Esophagus muscularis mucosa (tissue), 3 donors: Measurements from ENCODE around the gene PLIN3.

Experiments used
- POLR2A ChIP-seq: fragments of 450-650 bp; IDR thresholded peaks from one replicate; pipeline ENCODE4 v1.6.1; 2017; ENCODE audit warnings: antibody characterized with exemption, moderate library complexity, mild to moderate bottlenecking, low read depth
- POLR2AphosphoS5 ChIP-seq, 2 donors: sonication (generic); formaldehyde crosslinking; IDR thresholded peaks; one replicate each; pipeline ENCODE4 v1.6.1; 2017; ENCODE audit warnings: antibody characterized with exemption in 2 of 2
- TF ChIP-seq, protein P1 (sequence below), 3 experiments: fragments of 200-600 bp in 2 of 3; fragments of 450-650 bp in 1 of 3; sonication (generic) in 2 of 3; IDR thresholded peaks; one replicate each; pipeline ENCODE4 v1.5.1; 2017 to 2019; ENCODE audit warnings: antibody characterized with exemption in 3 of 3, mild to moderate bottlenecking in 2 of 3, moderate library complexity in 1 of 3

GRCh38 chr19:4791183-4792018 is 76.1 kb downstream of the PLIN3 start, which contains the start of gene FEM1A:
- TF ChIP-seq, protein P1, sequence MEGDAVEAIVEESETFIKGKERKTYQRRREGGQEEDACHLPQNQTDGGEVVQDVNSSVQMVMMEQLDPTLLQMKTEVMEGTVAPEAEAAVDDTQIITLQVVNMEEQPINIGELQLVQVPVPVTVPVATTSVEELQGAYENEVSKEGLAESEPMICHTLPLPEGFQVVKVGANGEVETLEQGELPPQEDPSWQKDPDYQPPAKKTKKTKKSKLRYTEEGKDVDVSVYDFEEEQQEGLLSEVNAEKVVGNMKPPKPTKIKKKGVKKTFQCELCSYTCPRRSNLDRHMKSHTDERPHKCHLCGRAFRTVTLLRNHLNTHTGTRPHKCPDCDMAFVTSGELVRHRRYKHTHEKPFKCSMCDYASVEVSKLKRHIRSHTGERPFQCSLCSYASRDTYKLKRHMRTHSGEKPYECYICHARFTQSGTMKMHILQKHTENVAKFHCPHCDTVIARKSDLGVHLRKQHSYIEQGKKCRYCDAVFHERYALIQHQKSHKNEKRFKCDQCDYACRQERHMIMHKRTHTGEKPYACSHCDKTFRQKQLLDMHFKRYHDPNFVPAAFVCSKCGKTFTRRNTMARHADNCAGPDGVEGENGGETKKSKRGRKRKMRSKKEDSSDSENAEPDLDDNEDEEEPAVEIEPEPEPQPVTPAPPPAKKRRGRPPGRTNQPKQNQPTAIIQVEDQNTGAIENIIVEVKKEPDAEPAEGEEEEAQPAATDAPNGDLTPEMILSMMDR (IDR thresholded peaks at IDR 0.05), result peak; percentile 98 to 100 (median 98)
- TF ChIP-seq POLR2AphosphoS5 (IDR thresholded peaks at IDR 0.05) (peak; percentile 86 to 87), POLR2A (peak; percentile 56)
